Ishikawa (cell line): ENCODE measurements around the gene PLEKHA5.

Source experiments
- CEBPB ChIP-seq: IDR thresholded peaks from 2 replicates; pipeline ENCODE4 v1.6.1; 2012
- CREB1 ChIP-seq: IDR thresholded peaks from 2 replicates; pipeline ENCODE4 v1.6.1; 2012; ENCODE audit warnings: low read depth
- EP300 ChIP-seq: IDR thresholded peaks from 2 replicates; pipeline ENCODE4 v1.6.1; 2012; ENCODE audit warnings: borderline replicate concordance
- FOXM1 ChIP-seq: IDR thresholded peaks from 2 replicates; pipeline ENCODE4 v1.6.1; 2012; ENCODE audit warnings: low read depth, borderline replicate concordance
- RAD21 ChIP-seq: IDR thresholded peaks from 2 replicates; pipeline ENCODE4 v1.6.1; 2012; ENCODE audit warnings: low read depth
- TAF1 ChIP-seq: IDR thresholded peaks from 2 replicates; pipeline ENCODE4 v1.6.1; 2012; ENCODE audit warnings: low read depth, mild to moderate bottlenecking
- TEAD4 ChIP-seq: IDR thresholded peaks from 2 replicates; pipeline ENCODE4 v1.6.1; 2012
- YY1 ChIP-seq: IDR thresholded peaks from 2 replicates; pipeline ENCODE4 v1.6.1; 2012; ENCODE audit warnings: low read depth
- TF ChIP-seq, protein P1 (sequence below): IDR thresholded peaks from 2 replicates; pipeline ENCODE4 v1.6.1; 2012
- TF ChIP-seq, protein P2 (sequence below): IDR thresholded peaks from 2 replicates; pipeline ENCODE4 v1.6.1; 2012; ENCODE audit warnings: low read depth, mild to moderate bottlenecking

DNA sequence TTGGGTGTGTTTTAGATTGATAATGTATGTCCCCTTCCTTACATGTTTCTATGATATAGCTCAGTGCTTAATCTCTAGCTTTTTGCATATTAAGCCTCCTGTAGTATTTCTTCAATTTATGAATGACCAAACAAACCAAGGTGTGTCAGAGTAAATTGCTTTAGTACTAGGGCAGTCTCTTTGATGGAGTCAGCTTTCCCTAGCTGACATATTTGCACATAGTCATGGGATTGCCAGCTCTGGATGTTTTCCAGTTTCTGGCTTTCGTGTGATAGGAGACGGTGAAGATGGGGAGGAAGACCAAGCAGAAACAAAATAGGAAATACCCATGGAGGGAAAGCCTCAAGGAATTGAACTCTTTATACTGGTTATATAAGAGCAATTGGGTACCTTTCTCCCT lies 148.9 kb downstream of the PLEKHA5 start:
- TF ChIP-seq CREB1 (no peak), EP300 (no peak), TAF1 (no peak), CEBPB (no peak), FOXM1 (no peak), TEAD4 (no peak), RAD21 (no peak), YY1 (no peak)
- TF ChIP-seq, protein P1, sequence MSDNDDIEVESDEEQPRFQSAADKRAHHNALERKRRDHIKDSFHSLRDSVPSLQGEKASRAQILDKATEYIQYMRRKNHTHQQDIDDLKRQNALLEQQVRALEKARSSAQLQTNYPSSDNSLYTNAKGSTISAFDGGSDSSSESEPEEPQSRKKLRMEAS = no peak
- TF ChIP-seq, protein P2, sequence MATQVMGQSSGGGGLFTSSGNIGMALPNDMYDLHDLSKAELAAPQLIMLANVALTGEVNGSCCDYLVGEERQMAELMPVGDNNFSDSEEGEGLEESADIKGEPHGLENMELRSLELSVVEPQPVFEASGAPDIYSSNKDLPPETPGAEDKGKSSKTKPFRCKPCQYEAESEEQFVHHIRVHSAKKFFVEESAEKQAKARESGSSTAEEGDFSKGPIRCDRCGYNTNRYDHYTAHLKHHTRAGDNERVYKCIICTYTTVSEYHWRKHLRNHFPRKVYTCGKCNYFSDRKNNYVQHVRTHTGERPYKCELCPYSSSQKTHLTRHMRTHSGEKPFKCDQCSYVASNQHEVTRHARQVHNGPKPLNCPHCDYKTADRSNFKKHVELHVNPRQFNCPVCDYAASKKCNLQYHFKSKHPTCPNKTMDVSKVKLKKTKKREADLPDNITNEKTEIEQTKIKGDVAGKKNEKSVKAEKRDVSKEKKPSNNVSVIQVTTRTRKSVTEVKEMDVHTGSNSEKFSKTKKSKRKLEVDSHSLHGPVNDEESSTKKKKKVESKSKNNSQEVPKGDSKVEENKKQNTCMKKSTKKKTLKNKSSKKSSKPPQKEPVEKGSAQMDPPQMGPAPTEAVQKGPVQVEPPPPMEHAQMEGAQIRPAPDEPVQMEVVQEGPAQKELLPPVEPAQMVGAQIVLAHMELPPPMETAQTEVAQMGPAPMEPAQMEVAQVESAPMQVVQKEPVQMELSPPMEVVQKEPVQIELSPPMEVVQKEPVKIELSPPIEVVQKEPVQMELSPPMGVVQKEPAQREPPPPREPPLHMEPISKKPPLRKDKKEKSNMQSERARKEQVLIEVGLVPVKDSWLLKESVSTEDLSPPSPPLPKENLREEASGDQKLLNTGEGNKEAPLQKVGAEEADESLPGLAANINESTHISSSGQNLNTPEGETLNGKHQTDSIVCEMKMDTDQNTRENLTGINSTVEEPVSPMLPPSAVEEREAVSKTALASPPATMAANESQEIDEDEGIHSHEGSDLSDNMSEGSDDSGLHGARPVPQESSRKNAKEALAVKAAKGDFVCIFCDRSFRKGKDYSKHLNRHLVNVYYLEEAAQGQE = no peak
